Superior temporal gyrus (tissue), 1 donor: ENCODE results near the gene ENHO.
A peak's percentile ranks its signal among the peaks of the same experiment; 100 is the strongest.

Source experiments
- DNase-seq: peaks from one replicate; pipeline ENCODE4 v3.0.0-alpha.2; 2016; ENCODE audit errors: extremely low spot score

ENHO gene

GRCh38 chr9:34522971-34523797 is at the start of gene ENHO:
TSS of gene ENHO (minus strand) at chr9:34522990. CDS start at chr9:34521695, 1,295 bp downstream.
- DNase-seq: peak; percentile 90

- no peak for DNase-seq
Measured at GRCh38 chr9:34572092-34572491, 49.3 kb upstream of the ENHO start.

GRCh38 chr9:34571481-34571810 is 48.7 kb upstream of the ENHO start:
- DNase-seq: no peak

GRCh38 chr9:34570809-34571480 is 48.2 kb upstream of the ENHO start:
- DNase-seq: no peak

- DNase-seq: no peak
Measured at GRCh38 chr9:34570376-34570775, 47.6 kb upstream of the ENHO start.

DNA sequence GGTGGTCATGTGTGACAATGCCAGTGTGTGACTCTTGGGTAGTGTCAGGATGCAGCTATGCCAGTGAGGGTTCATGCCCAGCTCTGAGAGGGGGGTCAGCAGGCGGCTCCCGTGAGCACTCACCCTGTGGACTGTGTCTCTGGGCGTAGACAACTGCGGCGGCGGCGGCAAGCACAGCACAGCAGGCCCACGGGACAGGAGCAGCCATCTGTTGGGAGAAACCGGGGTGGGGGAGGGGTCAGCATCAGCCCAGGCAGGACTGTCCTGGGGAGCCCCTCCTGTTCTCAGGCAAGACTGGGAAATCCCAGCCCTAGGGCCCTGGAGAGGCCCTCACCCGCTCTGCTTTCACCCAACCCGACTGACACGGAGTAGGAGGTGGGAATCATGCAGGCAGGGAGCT is 46.0 kb upstream of the ENHO start:
- DNase-seq: no peak

GRCh38 chr9:34568133-34568532 is 45.3 kb upstream of the ENHO start:
- DNase-seq: no peak

- DNase-seq: no peak
Measured at GRCh38 chr9:34566972-34567371, 44.2 kb upstream of the ENHO start.

DNA sequence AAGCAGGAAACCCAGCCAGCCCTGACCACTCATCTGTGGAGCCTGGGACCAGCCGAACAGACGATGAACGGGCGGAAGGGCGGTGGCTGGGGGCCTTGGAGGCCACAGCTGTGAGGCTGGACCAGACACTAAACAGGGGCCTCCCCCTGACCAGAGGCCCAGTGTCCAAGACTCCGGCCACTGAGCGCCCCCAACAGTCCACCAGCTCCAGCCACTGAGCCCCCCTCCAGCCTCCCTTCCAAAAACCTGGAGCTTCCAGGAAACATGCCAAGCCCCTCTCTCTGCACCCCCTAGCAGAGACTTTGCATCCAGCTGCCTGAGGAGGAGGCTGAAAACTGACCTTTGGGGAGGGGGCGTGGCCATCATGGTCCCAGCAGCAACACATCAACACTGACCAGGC is 43.5 kb upstream of the ENHO start:
- no peak for DNase-seq

DNA sequence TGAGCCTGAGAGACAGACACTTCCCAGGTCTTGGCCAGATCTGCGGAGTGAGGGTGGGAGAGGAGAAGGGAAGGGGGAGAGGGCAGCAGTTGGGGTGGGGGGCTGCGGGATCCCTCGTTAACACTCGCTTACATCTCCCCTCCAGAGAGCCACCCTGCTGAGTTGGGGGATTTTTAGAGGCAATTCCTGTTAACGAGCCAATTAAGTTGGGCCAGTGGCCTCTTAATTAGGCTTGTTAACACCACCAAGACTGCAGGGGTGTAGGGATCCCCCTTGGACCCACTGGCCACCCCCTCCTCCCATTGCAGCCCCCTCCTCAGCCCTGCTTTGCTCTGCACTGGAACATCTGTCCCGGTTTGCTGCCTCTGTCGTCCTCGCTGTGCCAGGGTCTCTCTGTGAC is 43.1 kb upstream of the ENHO start:
- no peak for DNase-seq

- no peak for DNase-seq
Measured at GRCh38 chr9:34564617-34565016, 41.8 kb upstream of the ENHO start.

- no peak for DNase-seq
Measured at GRCh38 chr9:34563262-34563661, 40.5 kb upstream of the ENHO start.

DNA sequence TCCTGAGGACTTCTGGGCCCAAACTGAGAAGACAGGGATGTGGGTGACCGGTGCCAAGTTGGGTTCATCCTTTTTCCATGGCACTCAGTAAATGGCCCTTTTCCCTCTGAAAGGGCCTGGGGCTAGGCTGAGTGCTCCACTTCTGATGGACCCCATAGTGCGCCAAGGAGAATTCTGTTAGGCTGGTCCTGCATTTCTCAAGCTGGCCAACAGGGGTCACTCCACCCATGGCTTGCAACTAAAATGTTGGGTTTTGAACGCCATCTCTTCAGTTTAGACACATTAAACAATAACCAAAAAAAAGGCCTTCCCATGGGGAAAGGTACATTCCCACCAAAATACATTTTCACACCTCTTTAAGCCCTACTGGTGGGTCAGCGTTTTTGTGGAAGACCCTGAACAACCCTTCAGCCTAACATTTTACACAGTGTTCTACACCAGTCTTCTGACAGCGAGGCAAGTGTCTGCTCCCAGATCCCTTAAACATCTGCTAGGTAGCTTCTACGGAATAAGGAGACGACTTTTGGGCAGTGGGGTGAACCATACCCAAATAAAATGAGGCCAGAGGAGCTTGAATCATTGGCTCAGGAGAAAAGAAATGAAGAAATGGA is 39.5 kb upstream of the ENHO start:
- DNase-seq: no peak

DNA sequence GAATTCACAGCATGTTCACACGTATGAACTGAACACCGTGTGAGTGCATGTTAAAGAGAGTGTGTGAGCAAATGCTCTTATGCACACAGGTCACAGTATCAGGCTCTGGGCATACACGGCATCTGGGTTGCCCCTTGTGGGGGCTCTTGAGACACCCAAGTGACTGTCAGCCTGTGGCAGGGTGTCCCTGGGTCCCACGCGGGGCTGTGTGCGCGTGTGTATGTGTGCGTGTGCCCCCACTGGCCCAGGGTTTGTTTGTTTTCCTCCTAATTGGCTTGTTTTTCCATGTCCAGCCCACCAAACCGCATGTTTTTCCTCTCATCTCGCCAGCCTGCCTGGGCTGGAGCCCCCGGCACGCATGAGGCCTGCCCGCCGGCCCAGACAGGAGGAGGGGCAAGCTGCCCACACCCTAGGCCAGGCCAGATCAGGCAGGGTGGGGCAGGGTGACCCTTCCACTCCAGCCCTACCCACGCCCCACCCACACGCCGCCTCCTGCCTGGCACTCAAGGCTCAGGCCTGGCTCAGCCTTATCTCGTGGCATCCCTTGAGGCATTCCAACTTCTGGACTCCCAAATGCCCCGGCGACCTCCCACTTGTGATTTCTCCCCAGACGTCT is 37.9 kb upstream of the ENHO start:
- DNase-seq: no peak

- DNase-seq: peak; percentile 58
Measured at GRCh38 chr9:34559624-34560455, 37.0 kb upstream of the ENHO start.

- DNase-seq: no peak
Measured at GRCh38 chr9:34558919-34559623, 36.3 kb upstream of the ENHO start.

GRCh38 chr9:34558364-34558763 is 35.6 kb upstream of the ENHO start:
- DNase-seq: no peak

DNA sequence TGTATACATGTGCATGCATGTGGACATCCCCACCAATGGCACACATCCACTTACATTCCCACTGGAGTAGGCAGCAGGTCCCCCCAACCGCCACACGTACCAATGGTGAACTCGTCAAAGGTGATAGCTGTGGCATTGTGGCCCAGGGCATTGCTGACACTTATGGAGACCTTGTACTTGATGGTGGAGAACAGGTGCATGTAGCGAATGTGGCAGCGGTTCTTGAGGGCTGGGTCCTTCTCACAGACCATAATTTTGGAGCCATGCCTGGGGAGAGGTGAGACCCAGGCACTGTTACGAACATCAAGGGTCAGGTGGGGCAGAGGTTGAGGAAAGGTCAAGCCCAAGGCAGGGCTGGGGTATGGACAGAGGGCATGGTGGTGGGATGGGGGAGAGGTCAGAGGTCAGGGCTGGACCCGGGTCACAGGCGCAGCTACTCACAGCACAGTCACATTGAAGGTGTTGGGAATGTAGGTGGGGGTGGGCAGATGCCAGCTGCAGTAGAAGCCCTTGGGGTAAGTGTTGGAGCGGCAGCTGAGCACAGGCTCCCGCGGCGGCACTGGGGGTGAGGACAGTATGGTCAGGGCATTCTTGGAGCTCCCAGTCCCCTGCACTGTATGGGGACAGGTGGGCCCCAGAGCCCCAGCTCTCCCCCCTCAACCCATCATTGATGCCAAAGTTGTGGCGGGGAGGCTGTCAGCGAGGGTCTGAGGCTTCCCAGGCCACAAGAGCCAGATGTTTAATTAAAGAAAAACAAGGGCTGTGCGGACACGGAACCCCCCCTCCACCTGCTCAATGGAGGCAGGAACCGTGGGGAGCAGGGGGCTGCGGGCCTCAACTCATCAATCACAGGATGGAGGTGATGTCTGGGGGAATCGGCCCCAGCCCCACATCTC is 34.9 kb upstream of the ENHO start:
- DNase-seq: no peak

GRCh38 chr9:34556949-34557348 is 34.2 kb upstream of the ENHO start:
- DNase-seq: no peak

- no peak for DNase-seq
Measured at GRCh38 chr9:34555936-34556525, 33.2 kb upstream of the ENHO start.
